ENCODE measurements around the gene SLAMF1.

DNA sequence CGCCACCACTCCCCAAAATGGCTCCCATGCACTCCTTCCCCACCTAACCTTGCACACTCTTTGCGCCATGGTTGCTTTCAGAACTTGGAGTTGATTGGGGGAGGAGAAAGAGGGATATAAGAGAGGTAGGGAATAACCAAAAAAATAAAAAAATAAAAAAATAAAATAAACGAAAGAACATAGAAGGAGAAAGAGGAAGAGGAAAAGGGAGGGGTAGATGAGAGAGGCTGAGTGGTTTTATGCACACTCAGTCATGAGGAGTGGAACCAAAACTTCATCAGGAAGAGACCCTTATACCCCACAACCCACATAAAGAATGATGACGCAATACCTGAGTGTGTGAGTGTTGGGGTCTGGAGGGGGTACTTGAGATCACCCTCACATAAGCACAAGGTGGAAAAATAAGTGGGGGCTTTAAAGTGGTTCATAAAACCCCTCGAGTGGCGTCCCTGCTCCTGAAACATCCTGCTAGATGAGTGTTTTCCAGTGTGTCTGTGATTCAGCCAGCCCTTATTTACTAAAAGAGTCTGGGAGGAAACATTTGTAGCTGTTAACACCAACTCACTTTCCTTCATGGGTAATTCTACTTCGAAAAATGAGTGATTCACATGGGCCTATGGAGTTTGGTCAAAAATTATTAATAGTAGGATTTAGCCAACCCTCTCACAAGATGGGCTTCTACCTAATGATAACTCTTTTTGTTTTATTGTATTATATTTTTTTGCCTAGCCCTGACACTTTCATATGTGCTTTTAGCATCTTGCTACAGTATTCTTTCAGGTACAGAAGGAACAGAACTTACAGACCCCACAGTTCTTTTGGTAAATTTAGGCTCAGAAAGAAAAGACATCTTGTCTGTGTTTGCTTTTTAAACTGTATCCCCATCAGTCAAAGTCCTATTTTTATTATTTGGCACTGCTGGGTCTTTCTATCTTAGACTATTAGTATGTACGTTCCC is 5.2 kb downstream of the SLAMF1 start:
- TF ChIP-seq CTCF (IDR thresholded peaks at IDR 0.05): no peak
- TF ChIP-seq POLR2A (IDR thresholded peaks at IDR 0.05): no peak

All from lower leg skin (tissue), 3 donors.